KBM-7 (cell line): ENCODE results near the gene PKIB.

Experiments
- DNase-seq: peaks from one replicate; pipeline ENCODE4 v3.0.0-alpha.2; 2015
- in situ Hi-C: fragments of 300-500 bp; cut with MboI; formaldehyde crosslinking; loops from 2 replicates; pipeline ENCODE4 v1.14.3; 2020; ENCODE audit warnings: low sequenced_read_pairs, low pct_unique_long_range_greater_than_20kb, mixed read lengths

PKIB gene

GRCh38 chr6:122696853-122697252 lies 86.6 kb downstream of the PKIB start:
- in situ Hi-C loops, result no loop called here
- no peak for DNase-seq

DNA sequence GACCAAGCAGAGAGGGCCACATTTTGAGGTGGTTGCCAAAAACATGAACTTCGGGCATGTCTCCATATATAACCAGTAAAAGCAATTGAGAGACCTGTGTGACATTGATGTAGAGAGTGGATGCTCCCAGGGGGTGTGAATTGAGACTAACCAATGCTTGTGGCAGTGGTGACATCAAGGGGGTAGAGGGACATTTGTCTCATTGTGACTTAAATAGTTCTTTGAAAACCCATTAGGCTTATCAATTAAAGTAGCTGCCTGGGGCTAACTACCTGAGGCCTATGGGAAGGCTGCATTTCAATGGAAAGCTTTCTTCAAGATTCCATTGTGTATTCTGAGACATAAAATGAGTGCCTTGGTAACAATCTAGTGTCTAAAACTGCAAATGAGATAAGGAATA lies 87.3 kb downstream of the PKIB start:
- DNase-seq, result no peak
- in situ Hi-C loops, result no loop called here

- in situ Hi-C loops, result no loop called here
- no peak for DNase-seq
Measured at GRCh38 chr6:122701666-122702065, 91.5 kb downstream of the PKIB start.

- in situ Hi-C loops, result no loop called here
- DNase-seq, result no peak
Measured at GRCh38 chr6:122702841-122703240, 92.6 kb downstream of the PKIB start.

DNA sequence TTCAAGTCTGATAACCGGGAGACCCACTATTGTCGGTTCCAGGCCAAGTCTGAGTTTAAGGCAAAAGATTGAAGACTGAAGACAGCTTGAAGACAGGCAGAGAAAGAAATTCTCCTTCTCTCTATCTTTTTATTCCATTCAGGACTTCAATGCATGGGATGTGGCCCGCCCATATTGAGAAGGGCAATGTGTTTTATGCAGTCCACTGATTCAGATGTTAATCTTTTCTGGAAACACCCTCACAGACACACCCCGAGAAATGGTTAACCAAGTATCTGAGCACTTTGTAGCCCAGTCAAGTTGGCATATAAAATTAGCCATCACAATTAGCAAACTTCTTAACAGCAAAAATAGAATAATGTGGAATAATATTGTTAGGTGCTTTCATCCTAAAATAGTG lies 93.9 kb downstream of the PKIB start:
- no peak for DNase-seq
- in situ Hi-C loops, result no loop called here

- in situ Hi-C loops, result no loop called here
- peak; percentile 95 for DNase-seq
Measured at GRCh38 chr6:122709922-122710512, 99.8 kb downstream of the PKIB start.

GRCh38 chr6:122710908-122711635 lies 100.9 kb downstream of the PKIB start:
- in situ Hi-C loops, result no loop called here
- no peak for DNase-seq

DNA sequence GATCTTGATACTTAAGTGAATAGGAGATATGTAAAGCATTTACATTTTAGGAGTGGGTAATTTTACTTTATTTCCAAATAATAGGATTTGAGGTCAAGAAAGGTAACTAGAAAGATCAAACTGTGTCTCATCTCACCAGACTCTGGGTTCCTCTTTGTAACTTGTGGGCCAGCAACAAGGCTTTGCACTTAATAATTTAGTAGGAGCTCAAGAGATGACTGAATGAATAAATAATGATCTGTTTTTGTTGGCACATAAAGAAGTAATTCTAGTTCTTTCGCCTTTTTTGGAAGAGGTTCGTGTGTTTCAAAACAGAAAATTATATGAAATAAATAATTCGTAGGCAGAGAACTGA lies 101.9 kb downstream of the PKIB start:
- in situ Hi-C loops, result no loop called here
- peak; percentile 26 for DNase-seq

GRCh38 chr6:122712448-122713137 lies 102.4 kb downstream of the PKIB start:
- DNase-seq, result peak; percentile 39
- in situ Hi-C loops, result no loop called here

GRCh38 chr6:122713138-122713537 lies 102.9 kb downstream of the PKIB start:
- peak; percentile 71 for DNase-seq
- in situ Hi-C loops, result no loop called here

DNA sequence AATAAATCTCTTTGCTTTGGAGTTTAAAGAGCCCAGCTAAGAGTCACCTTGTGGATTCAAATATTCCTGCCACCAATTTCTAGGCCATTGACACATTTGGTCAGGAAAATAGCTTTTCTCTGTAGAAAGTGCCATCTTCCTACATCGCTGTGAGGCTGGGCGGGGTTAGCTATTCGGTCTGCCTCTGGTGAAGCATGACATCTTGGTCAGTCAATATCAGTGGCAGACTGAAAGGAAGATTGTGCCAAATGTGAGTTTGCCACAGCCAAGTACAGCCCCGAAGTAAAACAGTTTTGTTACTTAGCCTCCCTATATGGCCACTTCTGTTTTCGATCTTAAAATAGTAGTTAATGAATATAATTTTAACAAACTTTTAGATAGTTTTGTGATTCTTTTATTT lies 103.9 kb downstream of the PKIB start:
- in situ Hi-C loops, result no loop called here

DNA sequence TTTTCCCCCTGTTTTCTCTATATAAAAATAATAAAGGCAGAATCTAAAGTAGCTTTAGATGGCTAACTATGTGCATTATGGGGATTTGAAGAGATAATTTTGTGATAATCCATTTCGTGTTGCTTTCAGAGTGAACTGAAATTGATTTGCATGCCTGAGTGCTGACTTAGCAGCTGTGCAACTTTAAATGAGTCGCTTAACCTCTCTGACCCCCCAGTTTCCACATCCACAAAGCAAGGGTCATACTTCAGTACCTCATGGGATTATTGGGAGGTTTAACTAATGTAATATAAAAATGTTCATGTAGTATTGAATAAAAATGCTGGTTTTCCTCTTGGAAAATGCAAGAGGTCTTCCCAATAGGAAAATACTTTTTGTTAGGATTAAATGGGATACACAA lies 105.5 kb downstream of the PKIB start:
- in situ Hi-C loops, result no loop called here
- DNase-seq, result no peak

More for the DNA sequence above, 103.9 kb downstream of the PKIB start:
- DNase-seq, result peak; percentile 33

GRCh38 chr6:122717350-122717749 lies 107.1 kb downstream of the PKIB start:
- in situ Hi-C loops, result no loop called here

GRCh38 chr6:122718616-122719015 lies 108.4 kb downstream of the PKIB start:
- no peak for DNase-seq
- in situ Hi-C loops, result no loop called here

More at GRCh38 chr6:122717350-122717749, 107.1 kb downstream of the PKIB start:
- peak; percentile 83 for DNase-seq

- in situ Hi-C loops, result no loop called here
- no peak for DNase-seq
Measured at GRCh38 chr6:122719176-122719575, 109.0 kb downstream of the PKIB start.

DNA sequence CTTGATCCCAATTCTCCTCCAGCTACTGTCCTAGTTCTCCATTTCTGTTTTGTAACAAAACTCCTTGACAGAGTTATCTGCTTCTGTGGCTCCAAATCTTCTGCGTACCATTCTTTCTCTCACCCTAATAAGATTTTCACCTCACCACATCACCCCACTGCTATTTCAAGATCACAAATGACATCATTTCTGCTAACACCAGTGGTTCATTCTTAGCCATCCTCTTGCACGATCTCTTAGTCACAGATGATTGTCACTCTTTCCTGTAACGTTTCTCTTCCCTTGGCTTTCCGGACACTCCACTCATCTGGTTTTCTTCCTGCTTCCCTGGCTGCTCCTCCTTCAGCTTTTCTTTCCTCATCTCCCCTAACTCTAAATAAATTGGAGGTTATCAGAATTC lies 112.5 kb downstream of the PKIB start:
- DNase-seq, result peak; percentile 26
- in situ Hi-C loops, result no loop called here

- in situ Hi-C loops, result loop anchor here (25.0 kb wide), 2 partner anchors 111 to 239 kb away; no protein-coding TSS in a partner anchor
- DNase-seq, result peak; percentile 69
Measured at GRCh38 chr6:122726649-122727048, 116.4 kb downstream of the PKIB start.

DNA sequence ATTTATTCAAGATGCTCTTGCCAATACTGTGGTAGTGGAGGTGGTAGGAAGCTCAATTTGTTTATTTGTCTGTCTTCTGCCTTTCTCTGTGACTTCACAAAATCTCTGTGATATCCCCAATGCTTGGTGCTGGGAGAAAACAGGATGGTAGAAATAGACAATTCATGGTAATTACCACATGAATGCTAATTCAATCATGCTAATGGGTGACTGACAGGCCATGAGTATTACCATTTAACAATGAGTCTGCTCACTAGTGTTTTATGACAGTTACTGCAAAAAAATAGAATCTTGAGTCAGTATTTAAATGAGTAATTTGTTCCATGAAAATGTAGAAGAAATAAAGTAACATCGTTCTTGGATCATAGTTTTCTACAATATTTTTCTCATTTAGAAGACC lies 117.0 kb downstream of the PKIB start:
- in situ Hi-C loops, result loop anchor here (25.0 kb wide), 2 partner anchors 110 to 240 kb away; no protein-coding TSS in a partner anchor
- DNase-seq, result no peak

- DNase-seq, result no peak
Measured at GRCh38 chr6:122730334-122730733, 120.1 kb downstream of the PKIB start.

GRCh38 chr6:122730775-122731386 lies 120.7 kb downstream of the PKIB start:
- DNase-seq, result peak; percentile 58
- in situ Hi-C loops, result loop anchor here (25.0 kb wide), 2 partner anchors 106 to 244 kb away; no protein-coding TSS in a partner anchor

More at GRCh38 chr6:122730334-122730733, 120.1 kb downstream of the PKIB start:
- in situ Hi-C loops, result loop anchor here (25.0 kb wide), 2 partner anchors 107 to 243 kb away; no protein-coding TSS in a partner anchor
